Stomach (tissue), 4 donors: ENCODE results near the gene HS3ST1.

Experiments
- EP300 ChIP-seq: sonication (generic); formaldehyde crosslinking; IDR thresholded peaks from one replicate; pipeline ENCODE4 v1.6.1; 2017; ENCODE audit warnings: antibody characterized with exemption
- POLR2A ChIP-seq, 4 donors: fragments of 450-650 bp; IDR thresholded peaks; one replicate each; pipeline ENCODE4 v1.6.1; 2016; ENCODE audit warnings: antibody characterized with exemption in 4 of 4, control low read depth in 2 of 4, mild to moderate bottlenecking in 1 of 4, moderate library complexity in 1 of 4
- POLR2AphosphoS5 ChIP-seq, 3 donors: sonication (generic); formaldehyde crosslinking; IDR thresholded peaks; one replicate each; pipeline ENCODE4 v1.6.1; 2016; ENCODE audit warnings: antibody characterized with exemption in 3 of 3
- TF ChIP-seq, protein P1 (sequence below), 7 experiments: fragments of 450-650 bp in 4 of 7; fragments of 200-600 bp in 3 of 7; sonication (generic) in 3 of 7; IDR thresholded peaks; one replicate each; pipeline ENCODE4 v1.5.1; 2016 to 2019; ENCODE audit warnings: antibody characterized with exemption in 7 of 7, control low read depth in 2 of 7, mild to moderate bottlenecking in 1 of 7

- TF ChIP-seq, protein P1, sequence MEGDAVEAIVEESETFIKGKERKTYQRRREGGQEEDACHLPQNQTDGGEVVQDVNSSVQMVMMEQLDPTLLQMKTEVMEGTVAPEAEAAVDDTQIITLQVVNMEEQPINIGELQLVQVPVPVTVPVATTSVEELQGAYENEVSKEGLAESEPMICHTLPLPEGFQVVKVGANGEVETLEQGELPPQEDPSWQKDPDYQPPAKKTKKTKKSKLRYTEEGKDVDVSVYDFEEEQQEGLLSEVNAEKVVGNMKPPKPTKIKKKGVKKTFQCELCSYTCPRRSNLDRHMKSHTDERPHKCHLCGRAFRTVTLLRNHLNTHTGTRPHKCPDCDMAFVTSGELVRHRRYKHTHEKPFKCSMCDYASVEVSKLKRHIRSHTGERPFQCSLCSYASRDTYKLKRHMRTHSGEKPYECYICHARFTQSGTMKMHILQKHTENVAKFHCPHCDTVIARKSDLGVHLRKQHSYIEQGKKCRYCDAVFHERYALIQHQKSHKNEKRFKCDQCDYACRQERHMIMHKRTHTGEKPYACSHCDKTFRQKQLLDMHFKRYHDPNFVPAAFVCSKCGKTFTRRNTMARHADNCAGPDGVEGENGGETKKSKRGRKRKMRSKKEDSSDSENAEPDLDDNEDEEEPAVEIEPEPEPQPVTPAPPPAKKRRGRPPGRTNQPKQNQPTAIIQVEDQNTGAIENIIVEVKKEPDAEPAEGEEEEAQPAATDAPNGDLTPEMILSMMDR (IDR thresholded peaks at IDR 0.05): no peak
- TF ChIP-seq POLR2A (IDR thresholded peaks at IDR 0.05): no peak
- TF ChIP-seq POLR2AphosphoS5 (IDR thresholded peaks at IDR 0.05): no peak
- TF ChIP-seq EP300: no peak
Measured at GRCh38 chr4:11426003-11426402, 2.7 kb downstream of the HS3ST1 start.
